ENCODE measurements around the gene S100A6.

- TF ChIP-seq POLR2A (IDR thresholded peaks at IDR 0.05) (no peak), CTCF (IDR thresholded peaks at IDR 0.05) (no peak)
Observed at GRCh38 chr1:153546371-153546770, 10.6 kb upstream of the S100A6 start.

Data from lower leg skin (tissue), 3 donors.